Panc1 (cell line): Measurements from ENCODE around the gene OPHN1. TPM values are rescaled to one million over a fixed set of nuclear protein-coding genes. Genes with fewer than 3 reads are reported as not detected.
"Not testable (repeated sequence)": the region's sequence is repeated elsewhere in the genome, so short reads cannot be mapped to it uniquely, and the experiment has no call there.

Experiments used
- ATAC-seq: fragments of 200-7000 bp; cut with Tn5 transposase; 2 replicates; pipeline ENCODE4 v1.9.1; 2020; ENCODE audit warnings: mild to moderate bottlenecking, moderate library complexity
- BruUV-seq: library from RNA; stranded (reverse); fragments of 400-500 nt; replicated peaks from 2 replicates; lab custom pipeline; 2021; lab: Mats Ljungman, UMichigan
- CTCF ChIA-PET: fragments of 300-600 bp; sonication (Branson Sonifier 250); formaldehyde crosslinking; loops from one replicate; lab custom pipeline; 2022; ENCODE audit warnings: antibody characterized with exemption; lab: Charles Lee
- POLR2A ChIA-PET: fragments of 300-600 bp; sonication (Branson Sonifier 250); formaldehyde crosslinking; loops from one replicate; lab custom pipeline; 2022; ENCODE audit warnings: antibody characterized with exemption; lab: Charles Lee
- DNase-seq: peaks from one replicate; pipeline ENCODE4 v3.0.0-alpha.2; 2010; ENCODE audit warnings: low read depth, low spot score
- H3K27ac ChIP-seq: 2 replicates; pipeline ENCODE4 v1.5.1; 2011; ENCODE audit warnings: mild to moderate bottlenecking, low read length, inconsistent platforms
- H3K27me3 ChIP-seq: fragments of 200-500 bp; sonication (Bioruptor generic); 2 replicates; pipeline ENCODE4 v1.6.0; 2014; ENCODE audit warnings: low read length, inconsistent platforms; ENCODE audit not compliant: control insufficient read depth, insufficient read depth
- H3K36me3 ChIP-seq: fragments of 200-500 bp; sonication (Bioruptor generic); 2 replicates; pipeline ENCODE4 v1.5.1; 2014; ENCODE audit warnings: inconsistent platforms, mild to moderate bottlenecking, low read length, moderate library complexity; ENCODE audit not compliant: control insufficient read depth, insufficient read depth
- H3K4me1 ChIP-seq: 2 replicates; pipeline ENCODE4 v1.5.1; 2011; ENCODE audit warnings: inconsistent platforms, mild to moderate bottlenecking, low read length, moderate library complexity; ENCODE audit not compliant: control insufficient read depth, insufficient read depth
- H3K4me3 ChIP-seq, 2 experiments: 2 replicates each; pipeline ENCODE4 v1.5.1; 2011 to 2012; ENCODE audit warnings: low read depth in 2 of 2, low read length in 2 of 2, mild to moderate bottlenecking in 2 of 2, inconsistent platforms in 1 of 2, moderate library complexity in 1 of 2
- H3K9me3 ChIP-seq: fragments of 200-500 bp; sonication (Bioruptor generic); 2 replicates; pipeline ENCODE4 v1.5.1; 2014; ENCODE audit warnings: low read depth, mild to moderate bottlenecking, inconsistent platforms, low read length, moderate library complexity; ENCODE audit not compliant: control insufficient read depth, insufficient read depth
- POLR2AphosphoS5 ChIP-seq: IDR thresholded peaks from 2 replicates; pipeline ENCODE4 v1.6.1; 2012; ENCODE audit warnings: mild to moderate bottlenecking, low read depth, low read length, moderate library complexity
- SIN3A ChIP-seq: IDR thresholded peaks from 2 replicates; pipeline ENCODE4 v1.6.1; 2012; ENCODE audit warnings: low read depth, mild to moderate bottlenecking, low read length, moderate library complexity, borderline replicate concordance; ENCODE audit not compliant: insufficient read depth
- TCF7L2 ChIP-seq: IDR thresholded peaks from 2 replicates; pipeline ENCODE4 v1.6.1; 2011; ENCODE audit warnings: mild to moderate bottlenecking, low read depth, low read length, inconsistent platforms
- in situ Hi-C: cut with HindIII; loops from 2 replicates; pipeline ENCODE4 v1.10.0; 2016; ENCODE audit warnings: low sequenced_read_pairs, low pct_unique_long_range_greater_than_20kb
- intact Hi-C: fragments of 100-400 bp; cut with micrococcal nuclease; formaldehyde crosslinking; loops from one replicate; pipeline ENCODE4 v1.10.0; 2022; ENCODE audit not compliant: unreplicated experiment
- total RNA-seq: library from RNA; stranded (reverse); gene quantifications from one replicate; pipeline ENCODE4 v1.2.1, GENCODE V29; 2021; ENCODE audit not compliant: unreplicated experiment
- TF ChIP-seq, protein P1 (sequence below): fragments of 450-650 bp; IDR thresholded peaks from 2 replicates; pipeline ENCODE4 v1.5.1; 2017; ENCODE audit warnings: mild to moderate bottlenecking
- TF ChIP-seq, protein P2 (sequence below), 2 experiments: IDR thresholded peaks; 2 replicates each; pipeline ENCODE4 v1.6.1; 2011 to 2012; ENCODE audit warnings: low read depth in 2 of 2, control low read depth in 1 of 2, low read length in 1 of 2, mild to moderate bottlenecking in 1 of 2, moderate library complexity in 1 of 2; ENCODE audit not compliant: insufficient read depth in 1 of 2

The OPHN1 gene
- total RNA-seq, 1 experiment from 2014 or later: 8.8 TPM

DNA sequence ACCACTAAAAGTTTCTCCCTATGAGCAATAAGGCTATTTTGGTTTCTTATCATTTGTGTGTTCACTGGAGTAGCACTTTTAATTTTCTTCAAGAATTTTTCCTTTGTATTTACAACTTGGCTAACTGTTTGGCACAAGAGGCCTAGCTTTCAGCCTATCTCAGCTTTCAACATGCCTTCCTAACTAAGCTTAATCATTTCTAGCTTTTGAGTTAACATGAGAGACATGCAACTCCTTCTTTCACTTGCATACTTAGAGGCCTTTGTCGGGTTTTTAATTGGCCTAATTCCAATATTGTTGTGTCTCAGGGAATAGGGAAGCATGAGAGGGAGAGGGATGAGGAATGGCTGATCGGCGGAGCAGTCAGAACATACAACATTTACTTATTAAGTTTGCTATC, 349.8 kb downstream of the OPHN1 start:
- Histone ChIP-seq H3K4me1 (no peaks in the 10 kb centered on the region), H3K27ac (no peak overlapping the region), H3K27me3 (no peaks in the 10 kb centered on the region), H3K9me3 (no peaks in the 10 kb centered on the region), H3K36me3 (no peaks in the 10 kb centered on the region), H3K4me3 (no peak overlapping the region)
- intact Hi-C loops (no loop called here), in situ Hi-C loops (no loop called here)
- ATAC-seq (no peak), DNase-seq (no peak)
- CTCF ChIA-PET: no interaction called here
- TF ChIP-seq, protein P1, sequence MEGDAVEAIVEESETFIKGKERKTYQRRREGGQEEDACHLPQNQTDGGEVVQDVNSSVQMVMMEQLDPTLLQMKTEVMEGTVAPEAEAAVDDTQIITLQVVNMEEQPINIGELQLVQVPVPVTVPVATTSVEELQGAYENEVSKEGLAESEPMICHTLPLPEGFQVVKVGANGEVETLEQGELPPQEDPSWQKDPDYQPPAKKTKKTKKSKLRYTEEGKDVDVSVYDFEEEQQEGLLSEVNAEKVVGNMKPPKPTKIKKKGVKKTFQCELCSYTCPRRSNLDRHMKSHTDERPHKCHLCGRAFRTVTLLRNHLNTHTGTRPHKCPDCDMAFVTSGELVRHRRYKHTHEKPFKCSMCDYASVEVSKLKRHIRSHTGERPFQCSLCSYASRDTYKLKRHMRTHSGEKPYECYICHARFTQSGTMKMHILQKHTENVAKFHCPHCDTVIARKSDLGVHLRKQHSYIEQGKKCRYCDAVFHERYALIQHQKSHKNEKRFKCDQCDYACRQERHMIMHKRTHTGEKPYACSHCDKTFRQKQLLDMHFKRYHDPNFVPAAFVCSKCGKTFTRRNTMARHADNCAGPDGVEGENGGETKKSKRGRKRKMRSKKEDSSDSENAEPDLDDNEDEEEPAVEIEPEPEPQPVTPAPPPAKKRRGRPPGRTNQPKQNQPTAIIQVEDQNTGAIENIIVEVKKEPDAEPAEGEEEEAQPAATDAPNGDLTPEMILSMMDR: no peak
- TF ChIP-seq, protein P2, sequence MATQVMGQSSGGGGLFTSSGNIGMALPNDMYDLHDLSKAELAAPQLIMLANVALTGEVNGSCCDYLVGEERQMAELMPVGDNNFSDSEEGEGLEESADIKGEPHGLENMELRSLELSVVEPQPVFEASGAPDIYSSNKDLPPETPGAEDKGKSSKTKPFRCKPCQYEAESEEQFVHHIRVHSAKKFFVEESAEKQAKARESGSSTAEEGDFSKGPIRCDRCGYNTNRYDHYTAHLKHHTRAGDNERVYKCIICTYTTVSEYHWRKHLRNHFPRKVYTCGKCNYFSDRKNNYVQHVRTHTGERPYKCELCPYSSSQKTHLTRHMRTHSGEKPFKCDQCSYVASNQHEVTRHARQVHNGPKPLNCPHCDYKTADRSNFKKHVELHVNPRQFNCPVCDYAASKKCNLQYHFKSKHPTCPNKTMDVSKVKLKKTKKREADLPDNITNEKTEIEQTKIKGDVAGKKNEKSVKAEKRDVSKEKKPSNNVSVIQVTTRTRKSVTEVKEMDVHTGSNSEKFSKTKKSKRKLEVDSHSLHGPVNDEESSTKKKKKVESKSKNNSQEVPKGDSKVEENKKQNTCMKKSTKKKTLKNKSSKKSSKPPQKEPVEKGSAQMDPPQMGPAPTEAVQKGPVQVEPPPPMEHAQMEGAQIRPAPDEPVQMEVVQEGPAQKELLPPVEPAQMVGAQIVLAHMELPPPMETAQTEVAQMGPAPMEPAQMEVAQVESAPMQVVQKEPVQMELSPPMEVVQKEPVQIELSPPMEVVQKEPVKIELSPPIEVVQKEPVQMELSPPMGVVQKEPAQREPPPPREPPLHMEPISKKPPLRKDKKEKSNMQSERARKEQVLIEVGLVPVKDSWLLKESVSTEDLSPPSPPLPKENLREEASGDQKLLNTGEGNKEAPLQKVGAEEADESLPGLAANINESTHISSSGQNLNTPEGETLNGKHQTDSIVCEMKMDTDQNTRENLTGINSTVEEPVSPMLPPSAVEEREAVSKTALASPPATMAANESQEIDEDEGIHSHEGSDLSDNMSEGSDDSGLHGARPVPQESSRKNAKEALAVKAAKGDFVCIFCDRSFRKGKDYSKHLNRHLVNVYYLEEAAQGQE (IDR thresholded peaks at IDR 0.05; ENCODE audit: insufficient read depth in 1 of 2, low read depth in 2 of 2, low read length in 1 of 2): no peak
- no peak for TF ChIP-seq TCF7L2
- no peak for TF ChIP-seq SIN3A
- no peak for TF ChIP-seq POLR2AphosphoS5
- POLR2A ChIA-PET: no interaction called here
- BruUV-seq: no TSS peak

DNA sequence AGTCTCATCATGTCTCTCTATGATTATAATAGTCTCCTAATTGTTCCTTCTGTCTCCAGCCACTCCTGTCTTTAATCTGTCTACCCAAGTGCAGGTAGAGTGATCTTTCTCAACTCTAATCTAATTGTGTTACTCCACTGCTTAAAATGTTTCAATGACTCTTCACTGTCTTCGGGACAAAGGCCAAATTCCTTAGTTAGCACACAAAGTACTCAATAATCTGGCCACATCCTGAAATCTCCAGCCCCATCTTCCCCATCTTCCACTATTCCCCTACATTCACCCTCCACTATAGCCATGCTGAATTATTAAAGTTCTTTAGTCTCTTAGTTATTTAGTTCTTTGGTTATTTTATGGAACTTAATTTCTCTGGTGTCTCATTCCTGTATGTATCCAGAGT, 353.3 kb downstream of the OPHN1 start:
- TF ChIP-seq POLR2AphosphoS5: no peak
- ChIA-PET POLR2A (no interaction called here), CTCF (no interaction called here)
- Histone ChIP-seq H3K9me3 (no peaks in the 10 kb centered on the region), H3K27me3 (no peaks in the 10 kb centered on the region), H3K4me1 (no peaks in the 10 kb centered on the region), H3K36me3 (no peaks in the 10 kb centered on the region), H3K27ac (no peak overlapping the region), H3K4me3 (no peak overlapping the region)
- BruUV-seq: no TSS peak
- intact Hi-C loops: no loop called here
- DNase-seq (no peak), ATAC-seq (no peak)
- in situ Hi-C loops: no loop called here

DNA sequence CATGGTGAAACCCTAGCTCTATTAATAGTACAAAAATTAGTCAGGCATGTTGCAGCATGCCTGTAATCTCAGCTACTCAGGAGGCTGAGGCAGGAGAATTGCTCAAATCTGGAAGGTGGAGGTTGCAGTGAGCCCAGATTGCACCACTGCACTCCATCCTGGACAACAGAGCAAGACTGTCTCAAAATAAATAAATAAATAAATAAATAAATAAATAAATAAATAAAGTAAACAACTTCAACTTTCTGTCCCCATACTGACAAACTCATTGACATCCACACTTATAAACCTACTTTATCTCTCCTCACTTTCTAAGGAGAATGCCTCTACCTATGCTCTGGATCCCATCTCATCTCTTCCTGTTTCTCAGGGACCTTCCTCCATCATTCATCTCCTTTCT, 354.5 kb downstream of the OPHN1 start:
- H3K9me3 ChIP-seq, DNase-seq, H3K27me3 ChIP-seq, ATAC-seq, intact Hi-C loops, BruUV-seq, H3K27ac ChIP-seq, H3K4me3 ChIP-seq, POLR2A ChIA-PET, in situ Hi-C loops, H3K36me3 ChIP-seq, H3K4me1 ChIP-seq, CTCF ChIA-PET: not testable (repeated sequence)
